GM19455 (cell line): ENCODE measurements around the gene ACSL6.

Experiments
- ATAC-seq: cut with Tn5 transposase; IDR thresholded peaks from one replicate; pipeline ENCODE4 v1.9.1; 2021; ENCODE audit not compliant: unreplicated experiment

ACSL6 gene

GRCh38 chr5:131983244-131983771 is 28.1 kb downstream of the ACSL6 start:
- ATAC-seq, result no peak

GRCh38 chr5:131981516-131981915 is 29.9 kb downstream of the ACSL6 start:
- no peak for ATAC-seq

- ATAC-seq, result no peak
Measured at GRCh38 chr5:131980696-131981095, 30.8 kb downstream of the ACSL6 start.

- no peak for ATAC-seq
Measured at GRCh38 chr5:131979816-131980215, 31.6 kb downstream of the ACSL6 start.

GRCh38 chr5:131977212-131977604 is 34.2 kb downstream of the ACSL6 start:
- no peak for ATAC-seq

- no peak for ATAC-seq
Measured at GRCh38 chr5:131976414-131977211, 34.8 kb downstream of the ACSL6 start.

- no peak for ATAC-seq
Measured at GRCh38 chr5:131974956-131975726, 36.3 kb downstream of the ACSL6 start.

- no peak for ATAC-seq
Measured at GRCh38 chr5:131974622-131974955, 36.9 kb downstream of the ACSL6 start.

GRCh38 chr5:131974016-131974415 is 37.4 kb downstream of the ACSL6 start:
- ATAC-seq, result no peak

GRCh38 chr5:131973089-131973712 is 38.3 kb downstream of the ACSL6 start:
- ATAC-seq, result no peak

GRCh38 chr5:131968396-131968954 is 43.0 kb downstream of the ACSL6 start:
- no peak for ATAC-seq

- no peak for ATAC-seq
Measured at GRCh38 chr5:131966551-131966950, 44.9 kb downstream of the ACSL6 start.

- no peak for ATAC-seq
Measured at GRCh38 chr5:131965826-131966415, 45.5 kb downstream of the ACSL6 start.

- no peak for ATAC-seq
Measured at GRCh38 chr5:131959906-131960305, 51.6 kb downstream of the ACSL6 start.

- no peak for ATAC-seq
Measured at GRCh38 chr5:131959136-131959535, 52.3 kb downstream of the ACSL6 start.

GRCh38 chr5:131957721-131958441 is 53.6 kb downstream of the ACSL6 start:
- ATAC-seq, result no peak

GRCh38 chr5:131953969-131954368 is 57.5 kb downstream of the ACSL6 start:
- no peak for ATAC-seq

GRCh38 chr5:131952301-131952857 is 59.1 kb downstream of the ACSL6 start:
- no peak for ATAC-seq

GRCh38 chr5:131950706-131951105 is 60.8 kb downstream of the ACSL6 start:
- ATAC-seq, result no peak

- no peak for ATAC-seq
Measured at GRCh38 chr5:131947445-131947844, 64.0 kb downstream of the ACSL6 start.
